Spleen (tissue), 7 donors: ENCODE results near the gene PTMA.
A peak's percentile ranks its signal among the peaks of the same experiment; 100 is the strongest.

Experiments
- POLR2A ChIP-seq, 3 donors: fragments of 450-650 bp; IDR thresholded peaks; one replicate each; pipeline ENCODE4 v1.5.1; 2017; ENCODE audit warnings: antibody characterized with exemption in 3 of 3, mild to moderate bottlenecking in 1 of 3
- POLR2AphosphoS5 ChIP-seq, 3 donors: sonication (generic); formaldehyde crosslinking; IDR thresholded peaks; one replicate each; pipeline ENCODE4 v1.5.1; 2017; ENCODE audit warnings: antibody characterized with exemption in 3 of 3
- TF ChIP-seq, protein P1 (sequence below), 11 experiments: fragments of 200-600 bp in 7 of 11; fragments of 450-650 bp in 4 of 11; sonication (generic) in 4 of 11; IDR thresholded peaks in 8 of 11; conservative IDR thresholded peaks in 3 of 11; 1 replicate in 7 of 11; 2 replicates in 4 of 11; pipeline versions ENCODE4 v1.4.0 to v1.8.0; 2016 to 2021; ENCODE audit warnings: antibody characterized with exemption in 11 of 11, inconsistent platforms in 4 of 11, mild to moderate bottlenecking in 1 of 11
- donor health status: DM: no; HTN: no; CAD: no; lungs with moderate emphysema.
- donor health status: DM: no; HTN: no; CAD: no.
- donor health status: DM: no; HTN: no; CAD: no.

DNA sequence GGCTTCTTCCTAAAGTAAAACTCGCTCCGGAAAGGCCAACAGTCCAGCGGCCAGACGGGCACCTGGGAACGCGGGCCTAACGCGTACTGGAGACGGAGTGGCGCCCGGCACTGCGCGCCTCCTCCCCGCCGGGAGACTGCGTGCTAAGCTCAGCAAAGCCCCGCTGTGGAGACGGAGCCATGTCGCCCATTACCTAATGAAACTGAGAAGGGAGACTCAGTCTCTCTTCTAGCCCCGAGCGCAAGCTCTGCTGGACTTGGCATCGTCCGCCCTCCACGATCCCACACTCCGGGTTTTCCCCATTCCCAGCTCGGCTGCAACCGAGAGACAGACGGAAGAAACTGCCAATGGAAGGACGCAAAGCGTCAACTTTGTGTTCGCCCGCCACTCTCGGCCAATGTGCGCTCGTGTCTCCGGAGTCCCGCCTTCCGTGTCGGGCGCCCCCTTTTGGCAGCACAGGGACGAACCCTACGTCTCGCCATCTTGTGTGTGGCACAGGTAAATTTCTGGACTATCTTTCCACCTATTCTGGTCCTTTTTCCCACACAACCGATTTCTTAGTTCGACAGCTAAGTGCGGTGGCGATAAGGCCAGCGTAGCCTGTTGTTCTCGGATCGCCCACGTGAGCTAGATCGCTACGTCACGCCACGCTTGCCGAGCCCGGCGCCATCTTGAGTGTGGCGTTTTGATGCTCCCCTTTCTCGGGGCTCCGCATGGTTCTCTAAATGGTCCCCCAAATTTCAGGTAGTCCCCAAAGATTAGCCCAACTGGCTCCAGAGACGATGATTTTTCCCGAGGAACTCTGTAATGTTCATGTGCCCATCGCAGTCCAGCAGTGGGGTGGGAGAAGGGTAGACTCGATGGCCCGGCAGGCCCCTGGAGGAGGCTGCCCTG lies 1.3 kb upstream of the PTMA start:
- TF ChIP-seq, protein P1, sequence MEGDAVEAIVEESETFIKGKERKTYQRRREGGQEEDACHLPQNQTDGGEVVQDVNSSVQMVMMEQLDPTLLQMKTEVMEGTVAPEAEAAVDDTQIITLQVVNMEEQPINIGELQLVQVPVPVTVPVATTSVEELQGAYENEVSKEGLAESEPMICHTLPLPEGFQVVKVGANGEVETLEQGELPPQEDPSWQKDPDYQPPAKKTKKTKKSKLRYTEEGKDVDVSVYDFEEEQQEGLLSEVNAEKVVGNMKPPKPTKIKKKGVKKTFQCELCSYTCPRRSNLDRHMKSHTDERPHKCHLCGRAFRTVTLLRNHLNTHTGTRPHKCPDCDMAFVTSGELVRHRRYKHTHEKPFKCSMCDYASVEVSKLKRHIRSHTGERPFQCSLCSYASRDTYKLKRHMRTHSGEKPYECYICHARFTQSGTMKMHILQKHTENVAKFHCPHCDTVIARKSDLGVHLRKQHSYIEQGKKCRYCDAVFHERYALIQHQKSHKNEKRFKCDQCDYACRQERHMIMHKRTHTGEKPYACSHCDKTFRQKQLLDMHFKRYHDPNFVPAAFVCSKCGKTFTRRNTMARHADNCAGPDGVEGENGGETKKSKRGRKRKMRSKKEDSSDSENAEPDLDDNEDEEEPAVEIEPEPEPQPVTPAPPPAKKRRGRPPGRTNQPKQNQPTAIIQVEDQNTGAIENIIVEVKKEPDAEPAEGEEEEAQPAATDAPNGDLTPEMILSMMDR (IDR thresholded peaks at IDR 0.05 in 8 of 11, conservative IDR thresholded peaks at IDR 0.05 in 3 of 11) = peak; percentile 79 to 95 (median 91)
- peak; percentile 99 to 100 (median 100) for TF ChIP-seq POLR2AphosphoS5 (IDR thresholded peaks at IDR 0.05)
- peak in 2 of 3 donors; percentile 16 to 64 for TF ChIP-seq POLR2A (IDR thresholded peaks at IDR 0.05)
